AG04449 (cell line): ENCODE data around the gene HEPN1.
A peak's percentile ranks its signal among the peaks of the same experiment; 100 is the strongest.

Experiments
- CTCF ChIA-PET: fragments of 350-600 bp; formaldehyde crosslinking; extraction: SDS; loops from one replicate; lab custom pipeline; 2021; ENCODE audit warnings: antibody characterized with exemption; lab: Yijun Ruan, JAX
- POLR2A ChIA-PET: fragments of 400-600, 350-600 bp; formaldehyde crosslinking; extraction: SDS; loops from one replicate; lab custom pipeline; 2020; ENCODE audit warnings: antibody characterized with exemption, inconsistent platforms; lab: Yijun Ruan, JAX
- DNase-seq: peaks from one replicate; pipeline ENCODE4 v3.0.0-alpha.2; 2010; ENCODE audit warnings: low read depth, low spot score
- H3K4me3 ChIP-seq: 2 replicates; pipeline ENCODE4 v1.5.1; 2011; ENCODE audit warnings: low read depth, mild to moderate bottlenecking, control low read depth, low read length
- TF ChIP-seq, protein P1 (sequence below): IDR thresholded peaks from one replicate; pipeline ENCODE4 v1.5.1; 2011; ENCODE audit warnings: mild to moderate bottlenecking, moderate library complexity, low read length, control low read depth, inconsistent platforms; ENCODE audit not compliant: insufficient read depth; ENCODE audit errors: missing control alignments

The HEPN1 gene

DNA sequence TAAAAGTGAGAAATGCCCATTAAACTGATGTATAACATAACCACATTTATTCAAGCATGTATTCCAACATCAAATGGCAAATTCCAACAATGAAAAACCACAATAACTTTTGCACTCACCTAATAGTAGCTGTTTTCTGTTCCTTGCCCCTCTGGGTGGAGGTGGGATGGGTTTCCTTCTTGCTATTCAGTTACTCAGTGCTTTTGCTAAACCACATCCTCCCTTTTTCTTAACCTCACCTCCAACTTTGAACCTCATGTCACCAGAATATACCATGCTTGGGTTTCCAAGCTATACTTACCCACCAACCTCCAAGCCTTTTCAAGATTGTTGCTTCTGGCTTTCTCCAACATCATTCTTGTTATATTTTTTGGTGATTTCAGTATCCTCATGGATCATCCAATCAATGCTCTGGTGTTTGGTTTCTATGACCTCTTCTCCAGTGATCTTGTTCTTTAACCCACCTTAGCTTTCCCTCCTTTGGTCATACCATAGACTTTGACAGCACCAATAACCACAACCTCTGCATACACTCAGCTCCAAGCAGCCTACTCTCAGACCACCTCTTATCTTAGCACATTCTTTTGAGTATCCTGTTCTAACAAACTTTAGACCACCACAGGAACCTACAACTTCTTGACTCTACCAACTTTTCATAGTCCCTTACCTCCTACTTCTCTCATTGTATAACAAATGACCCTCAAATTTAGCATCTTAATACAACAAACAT, 31.7 kb downstream of the HEPN1 start:
- H3K4me3 ChIP-seq: no peak overlapping the region
- ChIA-PET CTCF (interaction anchor here (2.2 kb wide), 1 partner anchor 75 kb away, joined by 10 read pairs; no protein-coding TSS in a partner anchor), POLR2A (no interaction called here)

DNA sequence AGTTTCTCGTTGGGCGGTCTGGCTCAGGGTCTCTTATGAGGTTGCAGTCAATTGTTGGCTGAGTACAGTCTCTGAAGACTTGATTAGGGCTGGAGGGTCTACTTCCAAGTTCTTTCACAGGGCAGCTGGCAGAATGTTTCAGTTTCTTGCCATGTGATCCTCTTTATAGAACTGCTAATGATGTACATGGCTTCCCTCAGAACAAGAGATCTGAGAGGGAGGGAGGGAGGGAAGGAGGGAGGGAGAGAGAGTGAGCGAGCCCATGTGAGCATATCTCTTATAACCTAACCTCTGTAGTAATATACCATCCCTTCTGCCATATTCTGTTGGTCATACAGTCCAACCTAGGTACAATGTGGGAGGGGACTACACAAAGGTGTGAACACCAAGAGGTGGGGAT, 32.3 kb downstream of the HEPN1 start:
- H3K4me3 ChIP-seq: no peak overlapping the region
- POLR2A ChIA-PET: no interaction called here
- TF ChIP-seq, protein P1, sequence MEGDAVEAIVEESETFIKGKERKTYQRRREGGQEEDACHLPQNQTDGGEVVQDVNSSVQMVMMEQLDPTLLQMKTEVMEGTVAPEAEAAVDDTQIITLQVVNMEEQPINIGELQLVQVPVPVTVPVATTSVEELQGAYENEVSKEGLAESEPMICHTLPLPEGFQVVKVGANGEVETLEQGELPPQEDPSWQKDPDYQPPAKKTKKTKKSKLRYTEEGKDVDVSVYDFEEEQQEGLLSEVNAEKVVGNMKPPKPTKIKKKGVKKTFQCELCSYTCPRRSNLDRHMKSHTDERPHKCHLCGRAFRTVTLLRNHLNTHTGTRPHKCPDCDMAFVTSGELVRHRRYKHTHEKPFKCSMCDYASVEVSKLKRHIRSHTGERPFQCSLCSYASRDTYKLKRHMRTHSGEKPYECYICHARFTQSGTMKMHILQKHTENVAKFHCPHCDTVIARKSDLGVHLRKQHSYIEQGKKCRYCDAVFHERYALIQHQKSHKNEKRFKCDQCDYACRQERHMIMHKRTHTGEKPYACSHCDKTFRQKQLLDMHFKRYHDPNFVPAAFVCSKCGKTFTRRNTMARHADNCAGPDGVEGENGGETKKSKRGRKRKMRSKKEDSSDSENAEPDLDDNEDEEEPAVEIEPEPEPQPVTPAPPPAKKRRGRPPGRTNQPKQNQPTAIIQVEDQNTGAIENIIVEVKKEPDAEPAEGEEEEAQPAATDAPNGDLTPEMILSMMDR: no peak
- no peak for DNase-seq
- CTCF ChIA-PET: no interaction called here

More for the DNA sequence above, 31.7 kb downstream of the HEPN1 start:
- DNase-seq: no peak
- TF ChIP-seq, protein P1: no peak

DNA sequence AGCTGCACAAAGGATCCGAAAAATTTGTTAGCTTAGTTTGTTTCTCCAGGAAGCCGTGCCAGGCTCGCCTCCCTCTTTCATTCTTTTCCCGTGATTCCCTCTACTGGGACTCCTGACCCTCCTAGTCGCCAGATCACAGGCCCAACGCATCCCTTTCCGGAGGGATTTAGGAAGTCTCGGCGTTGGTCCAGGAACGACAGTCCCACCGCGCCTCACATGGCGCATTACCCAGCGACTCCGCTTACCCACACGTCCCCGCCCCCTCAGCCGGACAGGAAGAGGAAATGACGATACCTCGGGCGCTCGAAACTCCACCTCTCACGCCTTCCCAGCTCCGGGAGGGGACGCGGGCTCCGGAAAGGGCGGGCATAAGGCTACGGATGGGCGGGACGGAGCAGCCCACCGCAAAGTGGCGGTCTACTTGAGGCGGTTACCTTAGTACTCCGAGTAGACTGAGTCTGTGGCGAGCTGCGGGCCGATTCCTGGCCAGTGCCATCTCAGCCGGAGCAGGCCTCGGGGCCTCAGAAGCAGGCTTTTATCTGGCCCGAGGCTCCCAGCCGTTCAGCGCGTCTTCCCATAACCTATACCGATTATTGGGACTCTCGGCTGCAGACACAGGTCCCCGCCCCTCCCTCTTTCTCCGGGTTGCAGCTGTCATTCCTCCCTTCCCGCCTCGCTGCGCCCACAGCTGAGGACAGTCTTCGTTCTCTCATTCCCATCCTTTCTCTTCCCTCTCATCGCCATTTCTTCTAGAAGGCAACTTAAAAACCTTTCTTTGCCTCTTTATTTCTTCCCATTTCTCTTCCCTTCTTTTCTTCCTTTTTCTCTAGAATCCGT, 34.9 kb downstream of the HEPN1 start, which contains the start of gene CCDC15:
CCDC15 (plus strand) TSS at position 450 of the 837 bp plus-strand sequence. CDS start 531 bp downstream, outside the sequence.
- DNase-seq: peak; percentile 71
- TF ChIP-seq, protein P1: no peak
- ChIA-PET POLR2A (interaction anchor here (1.0 to 1.8 kb wide), 6 partner anchors 11 to 480 kb away, joined by 3 to 17 read pairs (median 4); no protein-coding TSS in a partner anchor), CTCF (interaction anchor here (0.7 to 2.0 kb wide), 11 partner anchors 18 to 477 kb away, joined by 3 to 21 read pairs (median 5); partner anchors contain the start of gene HEPACAM)
- H3K4me3 ChIP-seq: peak within 1 kb of the TSS; percentile 78

DNA sequence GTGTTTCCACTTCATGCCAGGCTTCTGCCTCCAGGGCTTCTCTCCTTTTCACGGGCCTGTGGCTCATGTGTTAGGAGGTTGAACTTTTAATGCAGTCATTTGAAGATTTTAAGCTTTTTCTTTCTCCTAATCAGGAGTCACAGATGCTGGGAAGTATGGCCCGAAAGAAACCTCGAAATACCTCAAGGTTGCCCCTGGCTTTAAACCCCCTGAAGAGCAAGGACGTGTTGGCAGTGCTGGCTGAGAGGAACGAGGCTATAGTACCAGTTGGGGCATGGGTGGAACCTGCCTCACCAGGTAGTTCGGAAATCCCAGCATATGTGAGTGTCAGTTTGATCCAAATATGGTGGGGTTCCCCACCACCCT, 35.5 kb downstream of the HEPN1 start:
- POLR2A ChIA-PET: interaction anchor here (1.6 to 1.8 kb wide), 3 partner anchors 55 to 479 kb away, joined by 4 to 17 read pairs (median 8); no protein-coding TSS in a partner anchor
- H3K4me3 ChIP-seq: peak overlapping the region; percentile 78
- TF ChIP-seq, protein P1: no peak
- no peak for DNase-seq
- CTCF ChIA-PET: interaction anchor here (0.6 to 2.0 kb wide), 9 partner anchors 56 to 477 kb away, joined by 3 to 10 read pairs (median 4); no protein-coding TSS in a partner anchor

DNA sequence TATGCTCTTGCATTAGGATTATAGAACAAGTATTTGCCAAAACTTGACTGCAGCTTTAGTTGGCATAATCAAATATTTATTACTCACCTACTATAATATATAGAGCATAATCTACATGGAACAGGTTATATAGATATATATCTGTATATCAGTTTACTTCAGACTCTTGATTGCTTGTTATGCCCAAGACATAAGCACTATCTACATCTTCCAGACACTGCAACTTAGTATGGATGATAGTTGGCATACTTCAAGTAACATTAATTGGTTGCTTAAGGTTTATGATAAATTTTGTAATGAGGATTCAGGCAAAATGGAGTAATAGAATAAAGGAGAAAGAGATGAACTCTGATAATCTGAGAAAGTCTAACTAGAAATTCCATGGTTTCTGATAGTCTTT, 36.0 kb downstream of the HEPN1 start:
- H3K4me3 ChIP-seq: no peak overlapping the region
- POLR2A ChIA-PET: interaction anchor here (1.6 kb wide), 1 partner anchor 56 kb away, joined by 8 read pairs; no protein-coding TSS in a partner anchor

More for the DNA sequence above, 36.0 kb downstream of the HEPN1 start:
- DNase-seq: no peak
- CTCF ChIA-PET: interaction anchor here (0.6 to 2.0 kb wide), 10 partner anchors 56 to 477 kb away, joined by 3 to 12 read pairs (median 4); no protein-coding TSS in a partner anchor
- TF ChIP-seq, protein P1: no peak
